Posterior vena cava (tissue), 2 donors: Measurements from ENCODE around the gene HERPUD2. TPM values are rescaled to one million over a fixed set of nuclear protein-coding genes. Genes with fewer than 3 reads are reported as not detected.

ENCODE experiments used
- DNase-seq: peaks from one replicate; pipeline ENCODE4 v3.0.0-alpha.2; 2020; ENCODE audit warnings: low spot score
- intact Hi-C, 2 donors: fragments of 100-400 bp; cut with DNase I; formaldehyde crosslinking; loops; one replicate each; pipeline versions ENCODE4 v1.14.1 to v1.14.2; 2022 to 2023
- long read RNA-seq, 2 donors: library from polyadenylated mRNA; unstranded; transcript quantifications; one replicate each; pipeline ENCODE4 v2.0.0, GENCODE V29; 2020 to 2021
- total RNA-seq, 2 donors: library from RNA; stranded (reverse); fragmentation: NEBNext Ultra II Directional; extraction: Animal tissue kit (Norgen Biotek cat#: 25700); gene quantifications; one replicate each; pipeline ENCODE4 v1.2.1, GENCODE V29; 2021
- donor health status: DM: yes; HTN: yes; CAD: no.
- donor health status: DM: yes; HTN: yes; CAD: no.

The HERPUD2 gene, protein sequence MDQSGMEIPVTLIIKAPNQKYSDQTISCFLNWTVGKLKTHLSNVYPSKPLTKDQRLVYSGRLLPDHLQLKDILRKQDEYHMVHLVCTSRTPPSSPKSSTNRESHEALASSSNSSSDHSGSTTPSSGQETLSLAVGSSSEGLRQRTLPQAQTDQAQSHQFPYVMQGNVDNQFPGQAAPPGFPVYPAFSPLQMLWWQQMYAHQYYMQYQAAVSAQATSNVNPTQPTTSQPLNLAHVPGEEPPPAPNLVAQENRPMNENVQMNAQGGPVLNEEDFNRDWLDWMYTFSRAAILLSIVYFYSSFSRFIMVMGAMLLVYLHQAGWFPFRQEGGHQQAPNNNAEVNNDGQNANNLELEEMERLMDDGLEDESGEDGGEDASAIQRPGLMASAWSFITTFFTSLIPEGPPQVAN
- total RNA-seq, result 10 to 100 TPM; 21.1 to 22.4 TPM
- long read RNA-seq, donor 1, transcript HERPUD2-202 (8 exons, 3,057 nt), result major isoform, 11 of 18 reads
- long read RNA-seq, donor 1, partial matches to known transcripts, result 1 of 18 reads
- long read RNA-seq, donor 1, other reads (novel, unspliced or antisense), result 4 of 18 reads
- long read RNA-seq, donor 2, transcript HERPUD2-202 (8 exons, 3,057 nt), result major isoform, 17 of 33 reads
- long read RNA-seq, donor 2, transcript HERPUD2-201 (9 exons, 2,474 nt), result minor isoform, 6 of 33 reads
- long read RNA-seq, donor 2, partial matches to known transcripts, result 5 of 33 reads
- long read RNA-seq, donor 2, other reads (novel, unspliced or antisense), result 5 of 33 reads

DNA sequence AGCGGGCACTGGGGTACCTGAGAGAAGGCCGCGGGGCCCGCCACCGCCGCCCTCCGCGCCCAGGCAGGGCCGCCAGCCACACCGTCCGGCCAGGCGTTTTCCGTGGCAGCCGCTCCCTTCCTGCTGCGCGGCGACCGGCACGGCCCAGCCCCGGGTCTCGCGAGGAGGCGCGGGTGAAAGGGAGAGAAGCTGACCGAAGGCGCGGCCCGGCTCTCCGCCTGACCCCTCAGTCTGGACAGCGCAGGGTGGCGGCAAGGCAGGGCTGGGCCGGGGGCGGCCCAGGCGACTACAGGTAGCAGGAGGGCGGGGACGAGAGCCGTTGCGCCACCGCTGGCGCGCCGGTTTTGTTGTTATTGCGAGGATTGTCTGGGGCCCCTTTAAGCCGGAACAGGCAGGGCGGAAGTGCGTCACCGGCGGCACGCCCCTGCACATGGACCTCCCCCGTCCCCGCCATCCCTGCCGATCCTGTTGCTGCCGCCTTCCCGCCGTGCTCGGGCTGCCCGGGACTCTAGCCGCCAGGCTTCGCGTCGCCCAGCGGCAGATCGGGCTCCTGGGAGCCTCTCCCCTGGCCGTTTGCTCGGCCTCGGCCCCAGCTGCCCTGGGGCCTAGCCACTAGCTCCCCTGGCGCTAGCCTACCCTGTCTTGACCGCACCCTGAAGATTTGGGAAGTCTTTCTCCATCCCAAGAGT is at the start of gene HERPUD2:
TSS of gene HERPUD2 (minus strand) at position 352 of the 689 bp plus-strand sequence. CDS start 805 bp downstream, outside the sequence.
- intact Hi-C loops, result no loop called here
- DNase-seq, result peak; percentile 98

DNA sequence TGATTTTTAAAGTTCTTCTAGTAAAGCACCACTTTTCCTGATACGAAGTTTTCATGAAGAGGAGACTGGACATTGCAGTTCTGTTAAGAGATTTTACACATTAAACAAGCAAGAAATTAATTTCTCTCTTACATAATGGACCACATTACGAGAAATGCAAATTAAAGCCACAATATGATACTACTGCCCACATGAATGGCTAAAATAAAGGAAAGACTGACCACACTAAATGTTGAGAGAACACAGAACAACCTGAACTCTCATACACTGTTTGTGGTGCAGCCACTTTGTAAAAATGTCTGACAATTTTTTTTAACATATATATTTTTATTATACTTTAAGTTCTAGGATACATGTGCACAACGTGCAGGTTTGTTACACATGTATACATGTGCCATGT is 44.0 kb upstream of the HERPUD2 start:
- no peak for DNase-seq
- intact Hi-C loops, result no loop called here

DNA sequence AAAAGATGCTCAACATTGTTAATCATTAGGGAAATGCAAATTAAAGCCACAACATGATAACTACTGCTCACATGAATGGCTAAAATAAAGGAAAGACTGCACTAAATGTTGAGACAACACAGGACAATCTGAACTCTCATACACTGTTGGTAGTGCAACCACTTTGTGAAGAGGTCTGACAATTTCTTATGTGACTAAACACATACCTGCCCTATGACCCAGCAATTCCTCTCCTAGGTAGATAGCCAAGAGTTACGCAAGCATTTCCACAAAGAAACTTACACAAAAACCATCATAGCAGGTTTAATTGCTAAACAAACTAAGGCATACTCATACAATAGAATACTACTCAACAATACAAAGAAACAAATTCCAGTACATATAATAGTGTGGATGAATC is 41.8 kb upstream of the HERPUD2 start:
- intact Hi-C loops, result no loop called here
- no peak for DNase-seq

DNA sequence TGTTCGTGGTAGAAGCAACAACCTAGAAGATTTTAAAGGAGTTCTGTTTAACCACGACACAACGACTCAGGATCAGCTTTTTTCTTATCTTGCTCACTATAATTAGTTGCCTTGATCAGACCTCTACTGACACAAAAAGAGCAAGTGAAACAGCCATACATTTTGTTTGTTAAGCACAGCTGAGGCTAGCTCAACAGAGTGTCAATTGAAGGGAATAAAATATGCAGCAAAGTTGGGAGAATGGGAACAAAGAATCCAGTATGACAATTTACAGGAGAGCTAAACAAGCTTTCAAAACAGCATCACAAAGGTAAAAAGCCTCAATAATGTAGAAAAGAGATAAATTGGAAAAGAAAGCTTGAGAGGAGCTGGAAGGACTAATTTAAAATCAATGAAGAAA is 40.5 kb upstream of the HERPUD2 start:
- no peak for DNase-seq
- intact Hi-C loops, result no loop called here

DNA sequence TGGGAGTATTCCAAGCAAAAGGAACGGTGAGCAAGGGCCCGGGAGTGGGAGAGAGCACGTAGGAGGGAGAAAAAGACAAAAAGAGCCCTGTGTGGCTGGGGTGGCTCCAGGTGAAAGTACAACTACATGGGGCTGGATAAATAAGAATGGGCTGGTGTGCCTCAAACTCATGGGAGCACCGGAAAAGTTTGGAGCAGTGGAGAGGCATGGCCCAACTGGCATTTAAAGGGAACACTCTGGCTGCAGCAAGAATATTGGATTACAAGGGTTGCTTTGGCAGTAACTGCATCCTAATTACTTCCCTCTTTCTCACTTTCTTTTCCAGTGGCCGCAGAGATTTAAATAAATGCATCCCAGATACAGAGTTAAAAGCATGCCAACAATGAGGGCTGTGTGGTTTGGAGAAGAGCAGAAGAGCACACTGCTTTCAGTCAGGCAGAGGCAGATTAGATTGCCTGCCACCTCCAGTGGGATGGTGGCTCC is 39.1 kb upstream of the HERPUD2 start:
- DNase-seq, result no peak
- intact Hi-C loops, result no loop called here

DNA sequence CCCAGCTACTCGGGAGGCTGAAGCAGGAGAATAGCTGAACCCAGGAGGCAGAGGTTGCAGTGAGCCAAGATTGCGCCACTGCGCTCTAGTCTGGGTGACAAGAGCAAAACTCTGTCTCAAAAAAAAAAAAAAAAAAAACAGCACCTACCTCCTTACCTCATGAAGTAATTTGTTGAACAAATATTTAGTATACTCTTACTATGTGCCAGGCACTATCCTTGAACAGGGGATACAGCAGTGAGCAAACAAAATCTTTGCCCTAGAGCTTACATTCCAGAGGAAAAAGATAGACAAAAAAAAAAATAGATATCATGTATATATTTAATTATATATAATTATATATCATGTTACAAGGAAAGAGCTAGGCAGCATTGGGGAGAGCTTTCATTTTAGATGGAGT is 36.4 kb upstream of the HERPUD2 start:
- intact Hi-C loops, result no loop called here

DNA sequence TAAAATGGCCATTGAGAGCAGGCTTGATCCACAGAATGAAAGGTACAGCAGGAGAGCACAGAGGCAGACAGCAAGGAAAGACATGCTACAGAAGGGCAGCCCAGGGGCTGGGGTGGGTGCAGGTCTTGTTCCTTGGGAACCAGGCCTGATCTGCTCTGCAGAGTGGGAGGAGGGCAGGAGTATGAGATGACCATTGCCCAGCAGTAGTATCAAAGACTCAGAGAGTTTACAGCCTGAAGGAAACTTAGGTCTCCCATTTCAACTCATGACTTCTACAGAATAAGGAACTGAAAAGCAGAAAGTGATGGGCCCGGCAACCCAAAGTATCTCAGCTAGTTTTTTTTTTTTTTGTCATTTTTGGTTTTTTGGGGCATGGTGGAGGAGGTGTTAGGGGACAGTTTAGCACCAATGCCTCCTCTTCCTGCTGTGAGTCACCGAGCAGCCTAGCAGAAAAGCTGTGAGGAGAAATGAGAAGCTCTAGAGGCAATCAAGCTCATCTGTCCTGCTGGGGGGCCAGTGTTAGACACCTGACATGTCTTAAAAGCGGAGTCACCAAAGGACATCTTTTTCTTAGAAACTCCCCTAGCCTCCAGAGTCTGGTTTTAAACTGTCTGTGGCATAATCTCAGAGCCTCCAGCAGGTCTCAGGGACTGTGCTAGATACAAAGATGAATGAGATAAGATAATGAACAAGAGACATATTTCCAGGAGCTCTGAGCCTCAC is 34.3 kb upstream of the HERPUD2 start:
- intact Hi-C loops, result no loop called here
- no peak for DNase-seq

More for the DNA sequence above, 36.4 kb upstream of the HERPUD2 start:
- DNase-seq, result no peak

DNA sequence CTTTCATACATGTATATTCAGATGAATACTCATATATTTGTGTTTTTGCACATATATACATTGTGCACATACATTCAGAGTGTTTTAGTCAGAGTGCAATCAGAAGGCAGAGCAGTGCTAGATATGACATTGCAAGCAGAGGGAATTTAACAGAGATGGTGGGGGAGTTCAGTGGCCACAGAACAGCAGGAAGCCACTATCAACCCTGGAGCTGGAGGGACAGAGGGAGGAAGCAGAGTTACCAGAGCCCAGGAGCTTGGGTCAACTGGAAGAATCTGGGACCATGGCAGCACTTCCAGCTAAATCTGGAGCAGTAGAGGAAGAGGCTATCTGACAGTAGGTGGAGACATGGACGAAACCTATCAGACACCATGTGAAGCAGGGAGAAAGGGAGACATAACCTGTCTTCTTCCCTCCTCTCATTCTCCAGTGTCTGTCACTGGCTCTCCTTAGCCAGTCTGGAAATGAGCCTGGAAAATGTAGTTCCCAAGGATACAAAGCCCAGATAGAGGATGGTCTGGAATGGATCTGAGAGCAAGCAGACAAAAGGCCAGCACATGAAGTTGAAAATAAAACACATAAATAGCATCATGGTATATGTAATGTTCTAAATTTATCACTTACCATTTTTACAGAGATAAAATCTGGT is 33.6 kb upstream of the HERPUD2 start:
- intact Hi-C loops, result no loop called here
- no peak for DNase-seq

DNA sequence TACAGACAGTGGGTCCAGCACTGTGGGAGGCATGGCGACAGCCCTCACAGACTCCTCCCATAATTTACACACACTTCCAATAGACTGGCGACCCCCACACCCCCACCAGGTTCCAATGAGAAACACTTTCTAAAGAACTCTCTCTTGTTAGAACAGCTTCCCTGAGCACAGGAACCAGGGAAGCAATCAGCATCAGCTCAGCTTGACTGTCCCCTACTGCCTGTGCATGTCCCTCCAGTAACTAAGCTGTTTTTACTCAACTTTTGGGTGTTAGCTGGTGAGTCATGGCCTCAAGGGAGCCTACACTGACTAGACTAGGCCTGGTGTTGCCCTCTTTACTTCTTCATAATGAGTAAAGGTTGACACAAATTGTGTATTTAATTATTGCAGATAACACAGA is 32.6 kb upstream of the HERPUD2 start:
- intact Hi-C loops, result no loop called here
- DNase-seq, result no peak

DNA sequence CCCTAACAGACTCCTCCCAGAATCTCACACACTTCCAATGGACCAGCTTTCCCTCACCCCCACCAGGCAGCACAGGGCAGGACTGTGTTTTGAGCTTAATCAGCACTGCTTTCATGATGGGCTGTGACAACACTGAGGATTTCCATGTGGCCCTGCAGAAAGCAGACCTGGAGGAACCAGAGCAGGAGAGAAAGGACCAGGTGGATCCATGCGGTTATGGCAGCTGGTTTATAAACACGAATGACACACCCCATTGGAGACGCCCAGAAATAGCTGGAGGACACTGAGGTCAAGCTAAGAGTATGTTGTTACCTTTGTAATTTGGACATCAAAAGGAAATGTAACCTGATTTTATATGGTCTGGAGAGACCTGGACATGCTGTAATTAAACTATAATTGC is 31.7 kb upstream of the HERPUD2 start:
- no peak for DNase-seq
- intact Hi-C loops, result no loop called here

DNA sequence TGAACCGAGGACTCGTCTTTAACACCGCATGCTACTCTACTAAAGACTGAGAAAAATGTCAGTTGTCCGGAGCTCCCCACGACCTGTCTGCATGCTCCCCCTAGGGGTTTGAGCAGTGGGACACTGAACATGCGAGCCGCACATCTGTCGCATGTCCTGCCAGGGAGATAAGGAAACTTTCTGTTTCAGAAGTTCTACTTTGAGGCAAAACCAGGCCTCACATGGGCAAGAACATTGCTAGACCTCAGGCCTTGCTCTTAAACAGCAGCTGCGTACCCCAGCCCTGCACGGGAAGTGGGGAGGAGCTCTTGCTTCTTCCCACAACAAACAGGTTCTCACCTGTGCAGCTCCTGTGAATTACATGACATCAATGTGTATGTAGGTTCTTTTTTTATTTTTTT is 30.3 kb upstream of the HERPUD2 start:
- intact Hi-C loops, result no loop called here
- DNase-seq, result no peak

DNA sequence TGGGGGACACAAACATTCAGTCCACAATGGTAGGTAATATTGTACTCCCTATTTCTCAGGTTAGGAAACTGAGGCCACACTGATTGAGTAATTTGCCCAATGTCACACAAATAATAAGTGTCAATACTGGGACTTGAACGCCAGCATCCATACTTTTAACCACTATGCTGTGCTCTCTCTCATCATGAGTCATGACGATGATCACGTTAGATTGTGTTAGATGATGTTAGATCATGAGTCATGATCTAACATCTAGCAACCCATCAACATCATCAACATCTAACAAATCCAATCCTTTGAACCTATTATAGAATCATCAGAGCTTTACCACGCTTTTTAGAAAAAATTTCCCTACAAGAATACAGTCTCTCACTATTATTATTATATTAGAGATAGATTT is 28.1 kb upstream of the HERPUD2 start:
- no peak for DNase-seq
- intact Hi-C loops, result no loop called here

DNA sequence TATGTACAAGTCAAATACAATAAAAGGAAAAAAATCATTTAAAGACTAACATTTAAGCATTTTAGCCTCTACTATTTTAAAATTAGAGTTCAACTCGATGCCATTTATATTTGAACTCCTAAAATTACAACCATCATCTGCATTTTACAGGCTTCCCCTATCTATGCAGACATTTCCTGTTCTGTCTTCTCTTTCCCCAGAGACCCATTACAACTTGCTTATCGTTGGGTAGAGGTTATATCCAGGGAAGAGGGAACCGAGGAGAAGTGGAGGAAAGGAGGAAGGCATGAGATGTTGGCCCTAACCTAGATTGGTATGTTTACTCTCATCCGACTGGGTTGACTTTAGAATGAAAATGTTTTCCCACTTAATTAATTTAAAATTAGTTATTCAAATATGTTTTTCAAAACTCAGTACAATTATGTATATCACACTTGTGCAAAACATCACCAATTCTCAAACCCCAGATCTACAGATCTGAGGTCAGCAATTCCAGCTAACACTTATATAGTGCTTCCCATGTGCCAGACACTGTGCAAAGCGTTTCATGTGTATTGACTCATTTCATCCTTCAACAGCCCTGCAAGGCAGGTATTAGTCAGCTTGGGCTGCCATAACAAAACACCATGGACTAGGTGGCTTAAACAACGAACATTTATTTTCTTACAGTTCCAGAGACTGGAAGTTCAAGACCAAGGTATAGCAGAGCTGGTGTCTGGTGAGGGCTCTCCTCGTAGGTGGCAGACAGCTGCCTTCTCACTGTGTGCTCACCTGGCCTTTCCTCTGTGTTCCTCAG is 27.3 kb upstream of the HERPUD2 start:
- intact Hi-C loops, result no loop called here
- no peak for DNase-seq

DNA sequence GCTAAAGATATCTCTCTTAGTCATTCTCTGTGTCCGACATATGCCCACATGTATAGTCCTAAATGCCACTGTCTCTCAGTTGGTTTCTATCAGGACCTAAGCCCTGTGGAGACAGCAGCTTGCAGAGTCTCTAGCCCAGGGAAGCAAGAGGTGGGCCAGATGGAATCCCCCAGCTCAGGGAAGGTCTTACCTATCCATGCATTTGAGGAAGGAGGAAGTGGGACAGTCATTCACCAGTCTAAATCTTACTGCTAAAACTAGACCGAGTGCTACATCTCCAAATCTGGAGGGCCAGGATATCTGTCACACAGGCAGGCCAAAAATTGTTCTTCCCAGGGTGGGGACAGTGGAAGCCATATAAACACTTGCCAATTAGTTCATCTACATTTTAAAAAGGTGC is 26.4 kb upstream of the HERPUD2 start:
- DNase-seq, result no peak
- intact Hi-C loops, result no loop called here

DNA sequence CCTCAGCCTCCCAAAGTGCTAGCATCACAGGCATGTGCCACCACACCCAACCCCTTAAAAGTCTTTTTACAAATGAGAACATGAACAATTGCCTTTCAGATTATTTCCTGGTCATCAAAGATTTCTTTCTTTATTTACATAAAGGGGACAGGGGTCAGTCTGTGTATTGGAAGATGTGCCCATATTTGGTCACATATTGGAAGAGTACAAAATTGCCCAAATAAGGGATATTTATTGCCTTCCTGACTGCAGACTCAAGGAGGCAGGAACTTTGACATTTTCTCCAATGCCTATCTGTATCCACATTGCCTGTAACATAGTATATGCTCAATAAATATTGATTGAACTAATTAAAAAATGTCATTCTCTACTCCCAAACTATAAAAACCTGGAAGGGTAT is 25.9 kb upstream of the HERPUD2 start:
- DNase-seq, result no peak
- intact Hi-C loops, result no loop called here

DNA sequence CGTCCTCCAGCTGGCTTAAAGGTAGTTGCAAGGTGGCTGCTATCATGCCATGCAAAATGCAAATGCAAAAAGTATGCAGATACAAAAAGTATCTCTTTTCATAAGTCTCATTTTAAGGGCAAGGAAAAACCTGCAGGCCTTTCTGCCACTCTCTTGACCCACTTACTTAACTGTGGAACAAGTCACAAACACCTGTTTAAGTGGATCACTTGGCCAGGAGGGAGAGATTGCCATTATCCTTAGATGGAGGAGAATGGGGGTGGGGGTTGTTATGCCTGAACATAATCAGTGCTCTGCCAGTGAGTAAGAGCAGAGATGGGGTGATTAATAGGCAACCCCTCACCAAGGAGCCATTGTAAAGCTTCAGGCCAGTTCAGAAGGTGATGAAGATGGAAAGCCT is 25.1 kb upstream of the HERPUD2 start:
- intact Hi-C loops, result no loop called here
- no peak for DNase-seq

DNA sequence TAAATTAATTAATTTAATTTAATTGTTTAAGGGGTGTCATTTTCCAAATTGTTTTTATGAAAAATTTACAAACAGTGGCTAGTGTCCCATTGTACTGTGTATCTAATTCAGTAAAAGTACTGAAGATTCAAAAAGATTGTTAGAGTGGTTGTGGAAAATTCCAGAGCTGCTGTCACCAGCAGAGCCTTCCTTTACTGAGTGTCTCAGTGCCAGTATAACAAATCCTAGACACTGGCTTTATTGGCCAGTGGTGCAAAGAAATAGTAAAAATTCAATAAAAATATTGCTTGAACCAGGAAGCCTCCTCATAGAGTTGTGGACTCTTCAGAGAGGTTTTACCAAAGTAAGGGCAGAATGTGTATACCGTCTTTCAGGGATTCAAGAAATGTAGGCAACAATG is 23.1 kb upstream of the HERPUD2 start:
- intact Hi-C loops, result loop anchor here in 1 of 2 donors (5.0 to 10.0 kb wide), 2 partner anchors 87 to 189 kb away; partner anchors contain the start of gene SEPTIN7
- DNase-seq, result no peak

DNA sequence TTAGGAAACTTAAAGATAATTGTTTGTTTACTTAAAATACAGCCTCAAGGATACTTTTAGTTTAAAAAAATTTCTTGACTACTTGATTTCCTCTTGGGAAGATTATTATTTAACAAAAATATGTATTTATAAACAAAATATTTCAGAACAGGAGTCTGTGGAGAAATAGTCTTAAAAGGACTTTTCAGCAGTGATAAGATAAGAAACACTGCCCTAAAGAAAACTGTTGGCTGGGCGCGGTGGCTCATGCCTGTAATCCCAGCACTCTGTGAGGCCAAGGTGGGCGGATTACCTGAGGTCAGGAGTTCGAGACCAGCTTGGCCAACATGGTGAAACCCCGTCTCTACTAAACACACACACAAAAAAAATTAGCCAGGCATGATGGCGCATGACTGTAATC is 22.6 kb upstream of the HERPUD2 start:
- intact Hi-C loops, result loop anchor here in 1 of 2 donors (5.0 to 10.0 kb wide), 2 partner anchors 87 to 190 kb away; partner anchors contain the start of gene SEPTIN7
- no peak for DNase-seq
